Ascending aorta (tissue), 2 donors: Measurements from ENCODE around the gene DAGLA. TPM values are rescaled to one million over a fixed set of nuclear protein-coding genes. Genes with fewer than 3 reads are reported as not detected.

Source experiments
- DNase-seq, 2 donors: peaks; one replicate each; pipeline ENCODE4 v3.0.0-alpha.2; 2019; ENCODE audit warnings: low spot score in 2 of 2
- H3K27ac ChIP-seq, 2 donors: fragments of 200-600 bp; sonication (generic); one replicate each; pipeline ENCODE4 v1.5.1; 2016 to 2017; ENCODE audit warnings: mild to moderate bottlenecking in 1 of 2
- H3K27me3 ChIP-seq: fragments of 200-600 bp; sonication (generic); one replicate; pipeline ENCODE4 v1.5.1; 2017
- H3K36me3 ChIP-seq, 2 donors: fragments of 200-600 bp; sonication (generic); one replicate each; pipeline ENCODE4 v1.5.1; 2016
- H3K4me1 ChIP-seq, 2 donors: fragments of 200-600 bp; sonication (generic); one replicate each; pipeline ENCODE4 v1.5.1; 2016 to 2017; ENCODE audit warnings: mild to moderate bottlenecking in 1 of 2
- H3K4me3 ChIP-seq, 2 donors: fragments of 200-600 bp; sonication (generic); one replicate each; pipeline ENCODE4 v1.5.1; 2016 to 2017; ENCODE audit warnings: mild to moderate bottlenecking in 1 of 2
- H3K9me3 ChIP-seq, 2 donors: fragments of 200-600 bp; sonication (generic); one replicate each; pipeline ENCODE4 v1.5.1; 2016
- intact Hi-C: fragments of 100-400 bp; cut with DNase I; formaldehyde crosslinking; loops from one replicate; pipeline ENCODE4 v1.15.1; 2023
- total RNA-seq: library from RNA; depleted of rRNA; stranded (reverse); fragments of >200 nt; gene quantifications from one replicate; pipeline ENCODE4 v1.1.0, GENCODE V29; 2016
- TF ChIP-seq, protein P1 (sequence below), 3 experiments: fragments of 200-600 bp in 2 of 3; fragments of 450-650 bp in 1 of 3; sonication (generic) in 2 of 3; IDR thresholded peaks; one replicate each; pipeline ENCODE4 v1.5.1; 2016 to 2019; ENCODE audit warnings: antibody characterized with exemption in 3 of 3, mild to moderate bottlenecking in 1 of 3, moderate library complexity in 1 of 3

Gene DAGLA
- total RNA-seq, 1 donor from 2014 or later, result 5.3 TPM

DNA sequence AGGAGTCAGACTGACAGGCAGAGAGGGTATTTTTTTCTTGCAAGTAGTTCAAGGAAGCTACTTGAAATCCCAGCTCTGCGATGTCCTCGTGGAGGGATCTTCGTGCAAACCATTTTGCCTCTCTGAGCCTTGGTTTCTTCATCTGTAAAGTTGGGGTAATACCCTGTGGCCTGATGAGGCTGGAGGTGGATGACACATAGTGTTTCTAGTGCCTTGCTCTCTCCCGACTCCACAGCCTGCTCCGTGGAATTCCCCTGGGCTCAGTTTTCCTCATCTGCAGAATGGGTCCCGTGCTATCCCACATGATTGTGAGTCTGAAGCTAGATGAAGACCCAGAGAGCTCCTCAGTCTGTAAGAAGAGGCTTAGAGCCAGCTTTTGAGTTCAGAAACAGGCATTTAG lies 32.7 kb downstream of the DAGLA start:
- intact Hi-C loops, result no loop called here
- H3K9me3 ChIP-seq, result no peaks in the 10 kb centered on the region
- no peak for DNase-seq
- no peaks in the 10 kb centered on the region for H3K27me3 ChIP-seq
- TF ChIP-seq, protein P1, sequence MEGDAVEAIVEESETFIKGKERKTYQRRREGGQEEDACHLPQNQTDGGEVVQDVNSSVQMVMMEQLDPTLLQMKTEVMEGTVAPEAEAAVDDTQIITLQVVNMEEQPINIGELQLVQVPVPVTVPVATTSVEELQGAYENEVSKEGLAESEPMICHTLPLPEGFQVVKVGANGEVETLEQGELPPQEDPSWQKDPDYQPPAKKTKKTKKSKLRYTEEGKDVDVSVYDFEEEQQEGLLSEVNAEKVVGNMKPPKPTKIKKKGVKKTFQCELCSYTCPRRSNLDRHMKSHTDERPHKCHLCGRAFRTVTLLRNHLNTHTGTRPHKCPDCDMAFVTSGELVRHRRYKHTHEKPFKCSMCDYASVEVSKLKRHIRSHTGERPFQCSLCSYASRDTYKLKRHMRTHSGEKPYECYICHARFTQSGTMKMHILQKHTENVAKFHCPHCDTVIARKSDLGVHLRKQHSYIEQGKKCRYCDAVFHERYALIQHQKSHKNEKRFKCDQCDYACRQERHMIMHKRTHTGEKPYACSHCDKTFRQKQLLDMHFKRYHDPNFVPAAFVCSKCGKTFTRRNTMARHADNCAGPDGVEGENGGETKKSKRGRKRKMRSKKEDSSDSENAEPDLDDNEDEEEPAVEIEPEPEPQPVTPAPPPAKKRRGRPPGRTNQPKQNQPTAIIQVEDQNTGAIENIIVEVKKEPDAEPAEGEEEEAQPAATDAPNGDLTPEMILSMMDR (IDR thresholded peaks at IDR 0.05), result no peak
- no peaks in the 10 kb centered on the region for H3K36me3 ChIP-seq
- H3K4me1 ChIP-seq, result peaks cover 0 to under 1% of the 10 kb centered on the region in 2 donors
- no peak overlapping the region for H3K27ac ChIP-seq
- no peak overlapping the region for H3K4me3 ChIP-seq

DNA sequence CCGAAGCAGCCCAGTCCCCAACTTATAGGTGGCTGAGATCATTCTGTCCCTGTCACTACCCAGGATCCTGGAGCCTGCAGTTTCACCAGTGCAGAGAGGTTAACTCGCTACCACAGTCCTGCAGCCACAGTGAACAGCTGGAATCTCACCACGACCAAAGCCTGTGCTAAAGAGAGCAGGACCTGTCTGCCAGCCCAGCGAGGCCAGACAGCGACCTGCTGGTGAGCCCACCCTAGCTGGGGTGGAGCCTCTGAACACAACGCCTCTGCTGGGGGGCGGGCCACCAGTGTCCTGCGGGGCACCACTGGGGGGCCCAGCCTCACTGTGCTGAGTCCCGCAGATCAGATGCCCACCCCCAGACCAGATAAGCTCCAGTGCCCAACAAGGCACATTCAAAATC lies 33.3 kb downstream of the DAGLA start:
- Histone ChIP-seq H3K36me3 (no peaks in the 10 kb centered on the region), H3K4me1 (peaks cover 0 to 6% of the 10 kb centered on the region in 2 donors), H3K4me3 (no peak overlapping the region), H3K27ac (no peak overlapping the region), H3K9me3 (no peaks in the 10 kb centered on the region), H3K27me3 (no peaks in the 10 kb centered on the region)
- DNase-seq, result no peak
- TF ChIP-seq, protein P1 (IDR thresholded peaks at IDR 0.05), result no peak
- intact Hi-C loops, result no loop called here

DNA sequence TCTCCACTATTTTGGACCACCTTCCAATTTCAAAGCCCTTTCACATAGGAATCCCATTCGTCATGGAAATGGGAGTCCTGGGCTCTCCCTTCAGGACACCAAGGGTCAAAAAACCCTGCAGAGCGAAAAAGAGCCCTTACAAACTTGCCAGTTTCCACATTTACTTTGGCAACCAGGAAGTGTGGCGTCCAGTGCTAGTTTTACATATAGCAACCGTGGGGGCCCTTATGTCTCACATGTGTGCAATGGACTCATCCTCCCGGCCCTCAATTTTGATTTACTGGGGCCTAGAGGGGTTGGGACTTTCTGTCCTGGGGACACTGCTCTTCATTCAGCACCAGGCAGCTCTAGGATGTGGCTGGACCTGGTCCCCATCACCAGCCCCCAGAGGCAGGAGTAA lies 33.7 kb downstream of the DAGLA start:
- no peak overlapping the region for H3K4me3 ChIP-seq
- no peaks in the 10 kb centered on the region for H3K27me3 ChIP-seq
- TF ChIP-seq, protein P1 (IDR thresholded peaks at IDR 0.05), result no peak
- H3K36me3 ChIP-seq, result no peaks in the 10 kb centered on the region
- H3K4me1 ChIP-seq, result peaks cover 0 to 9% of the 10 kb centered on the region in 2 donors
- intact Hi-C loops, result no loop called here
- no peak overlapping the region for H3K27ac ChIP-seq
- no peak for DNase-seq
- no peaks in the 10 kb centered on the region for H3K9me3 ChIP-seq

DNA sequence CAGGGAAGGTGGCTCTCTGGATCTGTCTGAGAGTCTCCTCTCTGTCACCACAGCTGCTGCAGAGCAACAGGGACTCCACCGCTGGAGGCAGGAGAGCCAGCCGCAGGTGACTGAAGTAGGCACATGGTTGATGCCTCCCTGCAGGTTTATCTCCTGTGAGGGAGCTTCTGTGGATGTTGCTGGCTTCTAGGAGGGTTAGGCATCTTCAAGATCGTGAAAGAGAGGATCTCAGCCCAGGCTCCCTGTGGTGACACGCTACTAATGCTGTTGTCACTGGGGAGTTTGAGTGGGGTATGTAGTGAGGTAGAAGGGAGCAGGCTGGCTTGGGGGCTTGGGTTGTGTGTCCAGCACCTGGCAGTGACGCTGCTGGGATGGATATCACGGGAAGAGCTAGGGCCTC lies 34.1 kb downstream of the DAGLA start:
- Histone ChIP-seq H3K36me3 (no peaks in the 10 kb centered on the region), H3K27me3 (no peaks in the 10 kb centered on the region), H3K4me1 (peaks cover 0 to 9% of the 10 kb centered on the region in 2 donors), H3K27ac (no peak overlapping the region), H3K4me3 (no peak overlapping the region), H3K9me3 (no peaks in the 10 kb centered on the region)
- TF ChIP-seq, protein P1 (IDR thresholded peaks at IDR 0.05), result no peak
- DNase-seq, result no peak
- intact Hi-C loops, result no loop called here

DNA sequence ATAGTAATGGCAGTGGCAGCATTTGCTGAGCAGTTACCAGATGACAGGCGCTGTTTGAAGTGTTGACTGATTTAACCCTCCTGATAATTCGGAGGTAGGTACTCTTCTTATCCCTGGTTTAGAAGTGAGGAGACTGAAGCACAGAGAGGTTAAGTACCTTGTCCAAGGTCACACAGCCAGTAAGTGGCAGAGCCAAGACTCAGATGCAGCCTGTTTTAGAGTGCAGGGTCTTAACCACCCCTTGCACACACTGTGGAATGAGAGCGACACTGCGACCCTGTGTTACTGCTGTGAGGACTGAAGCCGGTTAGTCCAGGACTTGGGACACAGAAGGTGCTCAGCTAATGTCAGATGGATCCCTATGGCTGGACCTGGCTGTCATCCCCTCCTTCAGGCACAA lies 34.7 kb downstream of the DAGLA start:
- TF ChIP-seq, protein P1 (IDR thresholded peaks at IDR 0.05), result no peak
- intact Hi-C loops, result no loop called here
- Histone ChIP-seq H3K27ac (no peak overlapping the region), H3K27me3 (no peaks in the 10 kb centered on the region), H3K4me3 (no peak overlapping the region), H3K4me1 (peaks cover 0 to 9% of the 10 kb centered on the region in 2 donors), H3K9me3 (no peaks in the 10 kb centered on the region), H3K36me3 (no peaks in the 10 kb centered on the region)
- DNase-seq, result no peak

DNA sequence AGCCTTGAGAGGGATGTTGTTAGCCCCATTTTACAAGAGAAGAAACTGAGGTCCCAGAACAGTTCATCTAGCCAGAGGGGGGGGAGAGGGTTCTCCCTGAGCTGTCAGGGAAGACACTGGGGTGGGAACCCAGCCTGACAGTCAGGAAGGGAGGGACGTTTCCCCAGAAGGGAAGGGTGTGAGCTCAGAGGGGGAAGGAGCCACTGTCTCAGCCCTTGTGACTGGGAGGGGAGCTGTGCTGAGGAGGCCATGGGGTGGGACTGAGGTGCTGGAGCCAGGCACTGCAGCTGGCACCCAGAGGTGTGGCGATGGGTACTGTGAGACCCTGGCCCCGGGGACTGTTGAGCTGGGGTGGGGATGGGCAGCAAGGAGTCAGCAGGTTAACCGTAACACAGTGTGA lies 35.7 kb downstream of the DAGLA start:
- Histone ChIP-seq H3K27me3 (no peaks in the 10 kb centered on the region), H3K4me3 (no peak overlapping the region), H3K36me3 (no peaks in the 10 kb centered on the region), H3K4me1 (peaks cover 0 to 9% of the 10 kb centered on the region in 2 donors), H3K9me3 (no peaks in the 10 kb centered on the region), H3K27ac (no peak overlapping the region)
- intact Hi-C loops, result no loop called here
- TF ChIP-seq, protein P1 (IDR thresholded peaks at IDR 0.05), result no peak
- no peak for DNase-seq
